Natural killer cell (primary cell): Measurements from ENCODE around the gene PILRA. TPM values are rescaled to one million over a fixed set of nuclear protein-coding genes. Genes with fewer than 3 reads are reported as not detected.

Experiments used
- ATAC-seq, 3 donors: fragments of 150-1000 bp in 2 of 3; fragments of 200-7000 bp in 1 of 3; cut with Tn5 transposase; 1 replicate in 1 of 3; 2 replicates in 2 of 3; pipeline ENCODE4 v1.10.0; 2021; ENCODE audit warnings: mild to moderate bottlenecking in 2 of 3, moderate library complexity in 2 of 3
- DNase-seq, 2 donors: peaks; one replicate each; pipeline versions ENCODE4 v3.0.0 to v3.0.0-alpha.2; 2013 to 2021; ENCODE audit warnings: mixed read lengths in 1 of 2
- H3K27ac ChIP-seq: one replicate; pipeline ENCODE4 v1.5.1; 2013; ENCODE audit warnings: mild to moderate bottlenecking, low read length
- H3K27me3 ChIP-seq: one replicate; pipeline ENCODE4 v1.6.1; 2013; ENCODE audit warnings: low read length; ENCODE audit not compliant: control insufficient read depth, insufficient read depth
- H3K36me3 ChIP-seq: one replicate; pipeline ENCODE4 v1.6.1; 2013; ENCODE audit warnings: low read length; ENCODE audit not compliant: control insufficient read depth, insufficient read depth
- H3K4me1 ChIP-seq: one replicate; pipeline ENCODE4 v1.6.1; 2013; ENCODE audit warnings: low read length; ENCODE audit not compliant: control insufficient read depth, insufficient read depth
- H3K4me3 ChIP-seq: one replicate; pipeline ENCODE4 v1.5.1; 2013; ENCODE audit warnings: low read length
- H3K9me3 ChIP-seq: one replicate; pipeline ENCODE4 v1.6.1; 2013; ENCODE audit warnings: low read length; ENCODE audit not compliant: control insufficient read depth, insufficient read depth
- H3K27ac Mint-ChIP-seq, 2 donors: one replicate each; pipeline ENCODE4 v1.8.0; 2022; ENCODE audit warnings: mild to moderate bottlenecking in 2 of 2, mixed read lengths in 2 of 2, moderate library complexity in 1 of 2
- H3K27me3 Mint-ChIP-seq, 2 donors: one replicate each; pipeline ENCODE4 v1.8.0; 2022; ENCODE audit warnings: low read depth in 2 of 2, mixed read lengths in 2 of 2
- H3K36me3 Mint-ChIP-seq: one replicate; pipeline ENCODE4 v1.8.0; 2022; ENCODE audit warnings: mixed read lengths
- H3K4me1 Mint-ChIP-seq, 2 donors: one replicate each; pipeline ENCODE4 v1.8.0; 2022; ENCODE audit warnings: mixed read lengths in 2 of 2
- H3K4me3 Mint-ChIP-seq: one replicate; pipeline ENCODE4 v1.8.0; 2022; ENCODE audit warnings: mild to moderate bottlenecking, moderate library complexity, mixed read lengths
- H3K9me3 Mint-ChIP-seq, 2 donors: one replicate each; pipeline ENCODE4 v1.8.0; 2022; ENCODE audit warnings: mixed read lengths in 2 of 2
- WGBS: methylation state at CpG from one replicate; pipeline ENCODE4 v1.1.7; 2013; ENCODE audit warnings: missing lambda C conversion rate; ENCODE audit not compliant: insufficient coverage; 5-methylcytosine and 5-hydroxymethylcytosine counted together
- intact Hi-C: fragments of 100-400 bp; cut with micrococcal nuclease; formaldehyde crosslinking; loops from one replicate; pipeline ENCODE4 v1.14.2; 2022
- total RNA-seq, 4 donors: library from RNA; stranded (reverse); fragments of 120-200 nt in 1 of 4; gene quantifications; one replicate each; pipeline versions ENCODE4 v1.2.3 to v1.2.4, GENCODE V29; 2013 to 2022
- TF ChIP-seq, protein P1 (sequence below): fragments of 200-600 bp; IDR thresholded peaks from one replicate; pipeline ENCODE4 v1.8.0; 2022; ENCODE audit warnings: antibody characterized with exemption

The PILRA gene
- total RNA-seq, 3 donors from 2014 or later (not counting 1 experiment from before 2014, with no cell fraction given): 18.8 to 38.8 (median 29.4) TPM

DNA sequence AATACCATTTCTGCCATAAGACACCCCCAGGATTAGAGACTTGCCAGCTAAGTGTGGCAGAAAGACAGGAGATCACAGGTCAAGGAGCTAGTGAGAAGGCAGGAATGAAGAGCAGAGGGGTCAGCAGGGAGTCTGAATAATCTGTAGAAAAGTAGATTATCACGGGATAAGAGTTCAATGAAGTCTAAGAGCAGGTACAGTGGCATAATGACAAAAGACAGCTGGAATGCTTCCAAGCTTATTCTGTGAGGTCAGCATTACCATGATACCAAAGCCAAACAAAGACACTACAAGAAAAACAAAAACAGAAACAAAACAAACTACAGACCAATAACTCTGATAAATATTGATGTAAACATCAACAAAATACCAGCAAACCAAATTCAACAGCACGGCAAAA is 20.8 kb downstream of the PILRA start:
- H3K4me3 ChIP-seq: no peak overlapping the region
- peaks cover 22% of the 10 kb centered on the region for H3K4me1 ChIP-seq
- DNase-seq (no peak), ATAC-seq (no peak)
- Mint-ChIP-seq H3K4me3 (no peak overlapping the region), H3K36me3 (no peaks in the 10 kb centered on the region), H3K9me3 (no peaks in the 10 kb centered on the region), H3K27ac (no peak overlapping the region), H3K4me1 (peaks cover 23 to 27% of the 10 kb centered on the region in 2 donors), H3K27me3 (no peaks in the 10 kb centered on the region)
- no peaks in the 10 kb centered on the region for H3K9me3 ChIP-seq
- no peaks in the 10 kb centered on the region for H3K36me3 ChIP-seq
- WGBS: 97% methylated on average over 2 of the region's 2 CpGs
- no peaks in the 10 kb centered on the region for H3K27me3 ChIP-seq
- intact Hi-C loops: no loop called here
- TF ChIP-seq, protein P1, sequence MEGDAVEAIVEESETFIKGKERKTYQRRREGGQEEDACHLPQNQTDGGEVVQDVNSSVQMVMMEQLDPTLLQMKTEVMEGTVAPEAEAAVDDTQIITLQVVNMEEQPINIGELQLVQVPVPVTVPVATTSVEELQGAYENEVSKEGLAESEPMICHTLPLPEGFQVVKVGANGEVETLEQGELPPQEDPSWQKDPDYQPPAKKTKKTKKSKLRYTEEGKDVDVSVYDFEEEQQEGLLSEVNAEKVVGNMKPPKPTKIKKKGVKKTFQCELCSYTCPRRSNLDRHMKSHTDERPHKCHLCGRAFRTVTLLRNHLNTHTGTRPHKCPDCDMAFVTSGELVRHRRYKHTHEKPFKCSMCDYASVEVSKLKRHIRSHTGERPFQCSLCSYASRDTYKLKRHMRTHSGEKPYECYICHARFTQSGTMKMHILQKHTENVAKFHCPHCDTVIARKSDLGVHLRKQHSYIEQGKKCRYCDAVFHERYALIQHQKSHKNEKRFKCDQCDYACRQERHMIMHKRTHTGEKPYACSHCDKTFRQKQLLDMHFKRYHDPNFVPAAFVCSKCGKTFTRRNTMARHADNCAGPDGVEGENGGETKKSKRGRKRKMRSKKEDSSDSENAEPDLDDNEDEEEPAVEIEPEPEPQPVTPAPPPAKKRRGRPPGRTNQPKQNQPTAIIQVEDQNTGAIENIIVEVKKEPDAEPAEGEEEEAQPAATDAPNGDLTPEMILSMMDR: no peak
- no peak overlapping the region for H3K27ac ChIP-seq

DNA sequence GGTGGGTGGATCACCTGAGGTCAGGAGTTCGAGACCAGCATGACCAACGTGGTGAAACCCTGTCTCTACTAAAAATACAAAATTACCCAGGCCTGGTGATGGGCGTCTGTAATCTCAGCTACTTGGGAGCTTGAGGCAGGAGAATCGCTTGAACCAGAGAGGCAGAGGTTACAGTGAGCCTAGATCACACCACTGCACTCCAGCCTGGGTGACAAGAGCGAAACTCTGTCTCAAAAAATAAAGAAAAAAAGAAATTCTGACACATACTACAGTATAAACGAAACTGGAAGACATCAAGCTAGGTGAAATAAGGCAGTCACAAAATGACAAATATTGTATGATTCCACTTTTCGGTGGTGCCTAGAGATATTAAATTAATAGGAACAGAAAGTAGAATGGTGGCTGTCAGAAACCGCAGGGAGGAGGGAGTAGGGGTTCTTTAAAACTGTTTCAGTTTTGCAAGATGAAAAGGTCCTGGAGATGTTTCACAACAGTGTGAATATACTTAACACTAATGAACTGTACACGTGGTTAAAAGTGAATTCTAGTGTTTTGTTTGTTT is 23.2 kb downstream of the PILRA start:
- Histone ChIP-seq H3K9me3 (no peaks in the 10 kb centered on the region), H3K27me3 (no peaks in the 10 kb centered on the region), H3K27ac (peak overlapping the region; percentile 65), H3K4me1 (peaks cover 22% of the 10 kb centered on the region), H3K36me3 (no peaks in the 10 kb centered on the region), H3K4me3 (no peak overlapping the region)
- peaks cover 22 to 28% of the 10 kb centered on the region in 2 donors for H3K4me1 Mint-ChIP-seq
- no peaks in the 10 kb centered on the region for H3K36me3 Mint-ChIP-seq
- H3K27ac Mint-ChIP-seq: peak overlapping the region; percentile 94 to 98
- peak overlapping the region; percentile 93 for H3K4me3 Mint-ChIP-seq
- no peaks in the 10 kb centered on the region for H3K9me3 Mint-ChIP-seq
- peak; percentile 90 to 94 (median 91) for ATAC-seq
- peak in 1 of 2 donors; percentile 70 for DNase-seq
- WGBS: 20% methylated on average over 6 of the region's 9 CpGs
- TF ChIP-seq, protein P1: no peak
- intact Hi-C loops: loop anchor here (1.0 to 5.0 kb wide), 2 partner anchors 32 to 59 kb away; partner anchors contain the start of gene ZCWPW1
- H3K27me3 Mint-ChIP-seq: no peaks in the 10 kb centered on the region

DNA sequence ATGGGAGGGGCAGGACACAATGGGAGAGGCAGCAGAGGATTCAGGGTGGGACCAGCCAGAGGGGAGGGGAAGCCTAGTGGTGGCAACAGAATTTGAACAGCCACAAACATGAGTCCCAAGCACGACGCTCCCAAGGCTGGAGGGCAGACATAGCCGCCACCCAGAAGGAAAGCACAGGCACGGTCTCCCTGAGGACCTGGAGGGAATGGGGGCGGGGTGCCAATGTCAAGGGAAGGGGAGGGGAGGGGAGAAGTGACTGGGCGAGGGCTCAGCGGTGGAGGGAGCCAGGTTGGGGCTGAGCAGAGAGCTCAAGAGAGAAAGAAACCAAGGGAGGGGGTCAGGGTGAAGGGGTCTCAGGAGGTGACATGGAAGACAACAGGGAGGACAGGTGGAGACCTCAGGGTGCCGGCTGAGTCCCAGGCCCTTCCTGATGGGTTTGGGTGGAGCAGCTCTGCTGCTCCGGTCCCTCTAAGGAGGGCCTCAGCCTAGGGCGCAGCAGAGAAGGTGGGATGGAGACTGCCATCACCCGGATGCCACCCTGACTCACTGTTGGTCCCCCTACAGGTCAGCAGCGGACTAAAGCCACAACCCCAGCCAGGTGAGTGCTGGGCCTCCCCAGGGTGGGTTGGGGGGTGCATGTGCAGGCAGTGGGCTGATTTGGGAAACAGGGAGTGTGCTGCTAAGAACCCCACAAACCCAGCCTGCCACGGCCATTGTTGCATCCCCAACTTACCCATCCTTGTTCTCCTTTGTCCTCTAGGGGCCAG is 24.2 kb downstream of the PILRA start:
- H3K36me3 Mint-ChIP-seq: no peaks in the 10 kb centered on the region
- Histone ChIP-seq H3K9me3 (no peaks in the 10 kb centered on the region), H3K36me3 (no peaks in the 10 kb centered on the region), H3K27me3 (no peaks in the 10 kb centered on the region), H3K4me3 (no peak overlapping the region), H3K27ac (peak overlapping the region; percentile 65), H3K4me1 (peaks cover 22% of the 10 kb centered on the region)
- ATAC-seq (no peak), DNase-seq (no peak)
- peaks cover 22 to 28% of the 10 kb centered on the region in 2 donors for H3K4me1 Mint-ChIP-seq
- no peaks in the 10 kb centered on the region for H3K9me3 Mint-ChIP-seq
- no peaks in the 10 kb centered on the region for H3K27me3 Mint-ChIP-seq
- WGBS: 83% methylated on average over 13 of the region's 13 CpGs
- peak overlapping the region; percentile 93 for H3K4me3 Mint-ChIP-seq
- intact Hi-C loops: loop anchor here (5.0 kb wide), 1 partner anchor 60 kb away; no protein-coding TSS in a partner anchor
- peak overlapping the region; percentile 94 to 98 for H3K27ac Mint-ChIP-seq
- TF ChIP-seq, protein P1: no peak
